HEK293 (cell line): ENCODE measurements around the gene ASB5.

Experiments used
- HOXA7 ChIP-seq: sonication (generic); formaldehyde crosslinking; IDR thresholded peaks from 2 replicates; pipeline ENCODE4 v1.8.1; 2022; ENCODE audit warnings: missing genetic modification reagents, borderline replicate concordance
- KLF7 ChIP-seq: fragments of 450-650 bp; formaldehyde crosslinking; IDR thresholded peaks from 2 replicates; pipeline ENCODE4 v1.5.1; 2016; ENCODE audit warnings: missing biosample characterization, missing genetic modification characterization, borderline replicate concordance
- ZNF133 ChIP-seq: fragments of 450-650 bp; formaldehyde crosslinking; IDR thresholded peaks from 2 replicates; pipeline ENCODE4 v1.5.1; 2016; ENCODE audit warnings: missing biosample characterization, missing genetic modification characterization
- ZNF548 ChIP-seq: fragments of 450-650 bp; formaldehyde crosslinking; IDR thresholded peaks from 2 replicates; pipeline ENCODE4 v1.5.1; 2016; ENCODE audit warnings: missing biosample characterization, missing genetic modification characterization

DNA sequence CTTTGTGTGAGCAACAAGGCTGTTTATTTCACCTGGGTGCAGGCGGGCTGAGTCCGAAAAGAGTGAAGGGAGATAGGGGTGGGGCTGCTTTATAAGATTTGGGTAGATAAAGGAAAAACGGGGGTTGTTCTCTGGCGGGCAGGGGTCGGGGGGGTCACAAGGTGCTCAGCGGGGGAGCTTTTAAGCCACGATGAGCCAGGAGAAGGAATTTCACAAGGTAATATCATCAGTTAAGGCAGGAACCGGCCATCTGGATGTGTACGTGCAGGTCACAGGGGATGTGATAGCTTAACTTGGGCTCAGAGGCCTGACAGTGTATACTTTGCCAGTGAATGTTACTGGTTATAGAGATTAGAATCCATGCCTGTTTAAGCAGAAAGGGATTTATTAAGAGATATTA is 31.0 kb upstream of the ASB5 start:
- TF ChIP-seq KLF7 (tag by site-specific recombination) (no peak), ZNF133 (tag by site-specific recombination) (no peak), HOXA7 (CRISPR knock-in tag) (no peak), ZNF548 (no peak)
